ENCODE results near the gene LIPT2.
A peak's percentile ranks its signal among the peaks of the same experiment; 100 is the strongest.
"Not testable (repeated sequence)": the region's sequence is repeated elsewhere in the genome, so short reads cannot be mapped to it uniquely, and the experiment has no call there.

LIPT2 gene

DNA sequence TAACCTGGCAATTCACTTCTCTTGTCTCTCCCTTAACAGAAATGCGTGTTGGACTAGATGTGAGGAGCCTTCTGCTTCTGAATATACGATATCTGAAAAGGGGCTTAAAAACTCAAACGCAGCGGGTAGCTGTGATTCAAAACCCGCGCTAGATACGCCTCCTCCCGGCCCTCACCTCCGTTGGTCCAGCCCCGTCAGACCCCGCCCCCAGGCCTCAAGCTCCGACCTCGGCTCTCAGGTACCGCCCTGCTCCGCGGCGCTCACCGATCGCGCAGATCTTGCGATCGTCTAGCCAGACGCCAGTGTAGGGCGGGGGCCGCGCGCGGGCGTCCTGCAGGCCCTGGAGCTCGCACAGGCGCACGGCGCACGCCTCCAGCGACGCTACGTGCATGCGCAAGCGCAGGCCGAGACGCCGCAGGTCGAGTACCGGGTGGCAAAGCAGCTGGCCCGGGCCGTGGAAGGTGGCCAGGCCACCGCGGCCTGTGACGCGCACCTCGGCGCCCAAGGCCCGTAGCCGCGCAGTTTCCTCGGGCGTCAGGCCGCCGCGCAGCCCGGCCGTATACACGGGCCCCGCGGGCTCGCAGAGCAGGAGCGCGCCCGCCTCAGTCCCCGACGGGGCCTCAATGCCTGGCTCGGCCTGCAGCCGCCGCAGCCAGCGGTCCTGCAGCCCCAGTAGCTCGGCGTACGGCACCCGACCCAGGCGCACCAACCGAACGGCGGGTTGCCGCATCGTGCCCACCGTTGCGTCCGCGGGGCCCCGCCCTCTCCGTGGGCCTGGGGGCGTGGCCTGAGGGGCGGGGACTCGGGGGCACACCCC is at the start of gene LIPT2:
LIPT2 (minus strand) TSS at position 751 of the 817 bp plus-strand sequence; CDS start at position 730, 21 bp downstream.
- Histone ChIP-seq H3K27ac (peak within 1 kb of the TSS; percentile 98), H3K9me3 (ENCODE audit: severe bottlenecking) (no peaks in the 10 kb centered on the region), H3K27me3 (ENCODE audit: insufficient read depth, low read depth, severe bottlenecking) (no peaks in the 10 kb centered on the region), H3K36me3 (peaks cover 3% of the 10 kb centered on the region), H3K4me3 (ENCODE audit: low read depth, low read length) (peak within 1 kb of the TSS; percentile 80)
- no peak for TF ChIP-seq CTCF (IDR thresholded peaks at IDR 0.05; ENCODE audit: low read depth, low read length)
- peak; percentile 98 for DNase-seq

DNA sequence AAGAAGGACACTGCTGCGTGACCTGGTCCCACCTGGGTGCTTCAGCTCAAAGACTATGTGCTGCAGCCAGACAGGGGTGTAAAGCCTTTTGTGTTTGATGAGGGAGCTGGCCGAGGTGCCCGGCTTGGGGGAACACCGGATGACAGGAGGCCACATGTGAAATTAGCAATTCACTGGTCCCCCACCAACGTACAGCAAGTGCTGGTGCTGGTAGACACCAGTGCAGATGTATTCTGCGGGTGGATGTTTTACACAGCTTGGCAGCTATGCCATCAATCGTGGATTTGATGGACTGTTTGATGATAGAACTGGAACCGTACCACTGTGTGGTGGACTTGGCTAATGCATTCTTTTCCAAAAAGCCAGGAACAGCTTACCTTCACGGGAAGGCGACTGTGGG is 47.9 kb upstream of the LIPT2 start:
- no peak for TF ChIP-seq CTCF (IDR thresholded peaks at IDR 0.05; ENCODE audit: low read depth, low read length)
- Histone ChIP-seq H3K36me3 (no peaks in the 10 kb centered on the region), H3K9me3 (ENCODE audit: severe bottlenecking) (peaks cover 12% of the 10 kb centered on the region), H3K27ac (no peak overlapping the region), H3K4me3 (ENCODE audit: low read depth, low read length) (no peak overlapping the region), H3K27me3 (ENCODE audit: insufficient read depth, low read depth, severe bottlenecking) (no peaks in the 10 kb centered on the region)
- no peak for DNase-seq

DNA sequence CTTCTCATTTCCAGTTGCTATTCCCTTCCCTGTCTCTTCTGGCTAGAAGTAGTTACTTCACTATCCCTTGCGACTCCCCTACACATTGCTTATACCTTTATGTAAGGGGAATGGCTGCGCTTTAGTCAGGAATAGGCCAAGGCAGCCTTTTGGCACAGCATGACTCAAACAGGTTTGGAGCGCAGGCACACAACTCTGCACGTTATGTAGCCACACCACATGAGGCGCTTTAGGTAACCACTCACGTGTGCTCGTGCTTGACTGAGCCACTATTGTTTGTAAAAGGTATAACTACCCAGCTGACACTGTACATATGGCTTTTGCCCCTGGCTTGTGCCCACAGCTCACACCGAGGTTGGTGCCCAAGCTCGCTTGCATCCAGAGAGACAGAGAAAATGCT is 46.7 kb upstream of the LIPT2 start:
- Histone ChIP-seq H3K27me3 (ENCODE audit: insufficient read depth, low read depth, severe bottlenecking) (no peaks in the 10 kb centered on the region), H3K36me3 (no peaks in the 10 kb centered on the region), H3K9me3 (ENCODE audit: severe bottlenecking) (peaks cover 12% of the 10 kb centered on the region), H3K27ac (no peak overlapping the region), H3K4me3 (ENCODE audit: low read depth, low read length) (no peak overlapping the region)
- no peak for DNase-seq
- TF ChIP-seq CTCF (IDR thresholded peaks at IDR 0.05; ENCODE audit: low read depth, low read length), result no peak

- H3K27ac ChIP-seq, result no peak overlapping the region
- no peak overlapping the region for H3K4me3 ChIP-seq (ENCODE audit: low read depth, low read length)
- TF ChIP-seq CTCF (IDR thresholded peaks at IDR 0.05; ENCODE audit: low read depth, low read length), result no peak
- DNase-seq, result no peak
- H3K36me3 ChIP-seq, result no peaks in the 10 kb centered on the region
- peaks cover 5% of the 10 kb centered on the region for H3K9me3 ChIP-seq (ENCODE audit: severe bottlenecking)
- H3K27me3 ChIP-seq (ENCODE audit: insufficient read depth, low read depth, severe bottlenecking), result no peaks in the 10 kb centered on the region
These were observed 45.2 kb upstream of the LIPT2 start for GRCh38 chr11:74538680-74539079.

GRCh38 chr11:74535371-74536160 is 42.0 kb upstream of the LIPT2 start:
- no peak for TF ChIP-seq CTCF (IDR thresholded peaks at IDR 0.05; ENCODE audit: low read depth, low read length)
- Histone ChIP-seq H3K27me3 (ENCODE audit: insufficient read depth, low read depth, severe bottlenecking) (no peaks in the 10 kb centered on the region), H3K9me3 (ENCODE audit: severe bottlenecking) (peaks cover 3% of the 10 kb centered on the region), H3K4me3 (ENCODE audit: low read depth, low read length) (no peak overlapping the region), H3K27ac (no peak overlapping the region), H3K36me3 (no peaks in the 10 kb centered on the region)
- no peak for DNase-seq

DNA sequence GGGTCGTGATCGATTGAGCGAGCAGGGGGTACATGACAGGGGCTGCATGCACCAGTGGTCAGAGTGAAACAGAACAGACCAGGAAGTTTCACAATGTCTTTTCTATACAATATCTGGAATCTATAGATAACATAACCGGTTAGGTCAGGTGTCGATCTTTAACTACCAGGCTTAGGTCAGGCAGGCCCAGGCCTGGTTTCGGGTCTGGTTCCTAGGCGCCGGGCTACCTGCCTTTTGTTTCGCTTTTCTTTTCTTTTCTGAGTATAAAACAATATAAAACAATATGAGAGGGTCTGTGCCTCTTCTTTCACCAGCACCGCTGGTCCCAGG is 41.4 kb upstream of the LIPT2 start:
- not testable (repeated sequence) for H3K4me3 ChIP-seq (ENCODE audit: low read depth, low read length); H3K27me3 ChIP-seq (ENCODE audit: insufficient read depth, low read depth, severe bottlenecking)

More for the DNA sequence above, 41.4 kb upstream of the LIPT2 start:
- not testable (repeated sequence) for H3K9me3 ChIP-seq (ENCODE audit: severe bottlenecking); H3K36me3 ChIP-seq; H3K27ac ChIP-seq; DNase-seq
